KMS-11 (cell line): Measurements from ENCODE around the gene KLRC3.
"Not testable (repeated sequence)": the region's sequence is repeated elsewhere in the genome, so short reads cannot be mapped to it uniquely, and the experiment has no call there.

Source experiments
- H2AFZ ChIP-seq: fragments of 200-600 bp; sonication (generic); 2 replicates; pipeline ENCODE4 v1.6.1; 2016; ENCODE audit warnings: antibody characterized with exemption, mixed run types, low read depth
- H3K27ac ChIP-seq: fragments of 200-600 bp; sonication (generic); 2 replicates; pipeline ENCODE4 v1.6.1; 2016; ENCODE audit warnings: mild to moderate bottlenecking, mixed run types
- H3K27me3 ChIP-seq: fragments of 200-600 bp; sonication (generic); 2 replicates; pipeline ENCODE4 v1.6.1; 2017; ENCODE audit warnings: mild to moderate bottlenecking, low read depth, mixed run types, moderate library complexity; ENCODE audit not compliant: insufficient read depth
- H3K36me3 ChIP-seq: fragments of 200-600 bp; sonication (generic); 2 replicates; pipeline ENCODE4 v1.6.1; 2017; ENCODE audit warnings: mild to moderate bottlenecking, mixed run types; ENCODE audit not compliant: insufficient read depth
- H3K4me1 ChIP-seq: fragments of 200-600 bp; sonication (generic); 2 replicates; pipeline ENCODE4 v1.6.1; 2016; ENCODE audit warnings: mild to moderate bottlenecking, low read depth, mixed run types; ENCODE audit not compliant: poor library complexity, severe bottlenecking
- H3K4me2 ChIP-seq: fragments of 200-600 bp; sonication (generic); 2 replicates; pipeline ENCODE4 v1.7.0; 2016; ENCODE audit warnings: mild to moderate bottlenecking, mixed run types
- H3K4me3 ChIP-seq: fragments of 200-600 bp; sonication (generic); IDR thresholded peaks from 2 replicates; pipeline ENCODE4 v1.6.1; 2017; ENCODE audit warnings: low read depth, low read length, mixed read lengths; ENCODE audit not compliant: insufficient read depth
- H3K79me2 ChIP-seq: fragments of 200-600 bp; sonication (generic); 2 replicates; pipeline ENCODE4 v1.6.1; 2016; ENCODE audit warnings: low read depth, mixed run types; ENCODE audit not compliant: insufficient read depth
- H3K9ac ChIP-seq: fragments of 200-600 bp; sonication (generic); 2 replicates; pipeline ENCODE4 v1.6.1; 2016; ENCODE audit warnings: mild to moderate bottlenecking, mixed run types
- H4K20me1 ChIP-seq: fragments of 200-600 bp; sonication (generic); 2 replicates; pipeline ENCODE4 v1.6.1; 2016; ENCODE audit warnings: mild to moderate bottlenecking, mixed run types; ENCODE audit not compliant: insufficient read depth
- TF ChIP-seq, protein P1 (sequence below): fragments of 200-600 bp; sonication (generic); conservative IDR thresholded peaks from 2 replicates; pipeline ENCODE4 v1.6.1; 2017; ENCODE audit warnings: low read depth, mild to moderate bottlenecking, antibody characterized with exemption, low read length, moderate library complexity, mixed read lengths

The KLRC3 gene

DNA sequence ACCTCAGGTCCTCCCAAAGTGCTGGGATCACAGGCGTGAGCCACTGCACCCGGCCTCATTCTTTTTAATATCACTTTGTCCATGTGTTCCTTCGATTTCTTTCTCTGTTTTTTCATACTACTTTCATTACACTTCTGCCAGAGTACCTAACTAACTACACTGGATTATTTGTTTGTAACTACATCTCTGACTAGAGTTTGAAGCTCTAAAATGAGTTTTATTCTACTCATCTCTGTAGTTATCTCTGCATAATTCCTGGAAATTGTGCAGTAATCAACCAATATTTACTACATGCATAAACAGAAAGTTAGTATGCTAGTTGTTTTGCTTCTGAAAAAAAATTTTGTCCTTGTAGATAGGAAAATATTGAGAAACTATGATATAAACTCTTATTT, 45.8 kb downstream of the KLRC3 start:
- TF ChIP-seq, protein P1, sequence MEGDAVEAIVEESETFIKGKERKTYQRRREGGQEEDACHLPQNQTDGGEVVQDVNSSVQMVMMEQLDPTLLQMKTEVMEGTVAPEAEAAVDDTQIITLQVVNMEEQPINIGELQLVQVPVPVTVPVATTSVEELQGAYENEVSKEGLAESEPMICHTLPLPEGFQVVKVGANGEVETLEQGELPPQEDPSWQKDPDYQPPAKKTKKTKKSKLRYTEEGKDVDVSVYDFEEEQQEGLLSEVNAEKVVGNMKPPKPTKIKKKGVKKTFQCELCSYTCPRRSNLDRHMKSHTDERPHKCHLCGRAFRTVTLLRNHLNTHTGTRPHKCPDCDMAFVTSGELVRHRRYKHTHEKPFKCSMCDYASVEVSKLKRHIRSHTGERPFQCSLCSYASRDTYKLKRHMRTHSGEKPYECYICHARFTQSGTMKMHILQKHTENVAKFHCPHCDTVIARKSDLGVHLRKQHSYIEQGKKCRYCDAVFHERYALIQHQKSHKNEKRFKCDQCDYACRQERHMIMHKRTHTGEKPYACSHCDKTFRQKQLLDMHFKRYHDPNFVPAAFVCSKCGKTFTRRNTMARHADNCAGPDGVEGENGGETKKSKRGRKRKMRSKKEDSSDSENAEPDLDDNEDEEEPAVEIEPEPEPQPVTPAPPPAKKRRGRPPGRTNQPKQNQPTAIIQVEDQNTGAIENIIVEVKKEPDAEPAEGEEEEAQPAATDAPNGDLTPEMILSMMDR = no peak
- Histone ChIP-seq H3K4me2 (peak overlapping the region; percentile 43), H3K27ac (peak overlapping the region; percentile 38), H3K4me1 (peaks cover 37% of the 10 kb centered on the region), H3K4me3 (no peak overlapping the region), H3K36me3 (no peaks in the 10 kb centered on the region), H2AFZ (peak overlapping the region; percentile 8; the same call in 1 of the 2 replicates), H3K9ac (no peak overlapping the region), H3K79me2 (no peaks in the 10 kb centered on the region), H3K27me3 (no peaks in the 10 kb centered on the region), H4K20me1 (no peaks in the 10 kb centered on the region)

DNA sequence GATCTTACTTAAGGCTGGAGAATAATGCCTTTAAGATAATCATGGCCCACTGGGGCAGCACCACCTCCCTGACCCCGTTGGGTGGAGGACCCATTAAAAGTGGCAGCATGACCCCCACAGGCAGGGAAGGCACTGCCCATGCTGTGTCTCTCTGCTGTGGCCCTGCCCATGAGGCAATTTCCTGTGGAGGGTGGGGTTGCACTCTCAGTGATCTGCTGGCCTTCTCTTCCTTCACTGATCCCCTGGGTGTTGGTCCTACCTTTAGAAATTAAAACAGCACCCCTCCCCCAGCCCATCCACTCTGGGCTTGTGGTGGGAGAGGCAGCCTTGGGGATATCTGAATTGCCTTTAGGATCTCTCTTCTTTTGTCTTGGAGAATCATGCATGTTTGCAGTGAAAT, 47.8 kb downstream of the KLRC3 start:
- Histone ChIP-seq H3K27ac (no peak overlapping the region), H3K27me3 (no peaks in the 10 kb centered on the region), H3K36me3 (no peaks in the 10 kb centered on the region), H3K9ac (no peak overlapping the region), H3K4me1 (peaks cover 37% of the 10 kb centered on the region), H4K20me1 (no peaks in the 10 kb centered on the region), H3K4me3 (no peak overlapping the region), H2AFZ (no peak overlapping the region), H3K4me2 (peak overlapping the region; percentile 43; the same call in 1 of the 2 replicates), H3K79me2 (no peaks in the 10 kb centered on the region)
- TF ChIP-seq, protein P1 = no peak

DNA sequence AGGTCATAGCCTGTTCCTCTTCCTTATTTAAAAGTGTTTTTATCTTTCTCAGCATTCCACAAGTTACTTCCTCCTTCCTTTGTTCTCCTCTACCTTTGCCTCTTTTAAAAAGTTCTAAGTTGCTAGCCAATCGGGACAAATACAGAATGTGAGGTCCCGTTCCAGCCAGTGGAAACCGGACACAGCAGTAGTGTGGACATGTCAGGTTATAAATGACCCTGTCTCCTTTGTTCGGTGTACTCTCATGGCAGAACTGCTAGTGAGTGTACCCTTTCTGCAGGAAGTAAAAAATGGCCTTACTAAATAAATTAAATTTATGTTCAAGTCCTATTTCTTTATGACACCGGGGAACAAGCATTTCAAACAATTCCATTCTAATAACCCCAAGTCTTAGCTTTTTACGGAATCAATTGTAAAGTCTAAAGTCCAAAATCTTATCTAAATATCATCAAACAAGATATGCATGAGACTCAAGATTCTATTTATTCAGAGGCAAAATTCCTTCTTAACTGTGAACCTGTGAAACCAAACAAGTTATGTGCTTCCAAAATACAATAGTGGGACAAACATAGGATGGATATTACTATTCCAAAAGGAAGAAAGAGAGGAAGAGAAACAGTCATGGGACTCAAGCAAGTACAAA, 48.4 kb downstream of the KLRC3 start:
- H3K9ac ChIP-seq = not testable (repeated sequence)

DNA sequence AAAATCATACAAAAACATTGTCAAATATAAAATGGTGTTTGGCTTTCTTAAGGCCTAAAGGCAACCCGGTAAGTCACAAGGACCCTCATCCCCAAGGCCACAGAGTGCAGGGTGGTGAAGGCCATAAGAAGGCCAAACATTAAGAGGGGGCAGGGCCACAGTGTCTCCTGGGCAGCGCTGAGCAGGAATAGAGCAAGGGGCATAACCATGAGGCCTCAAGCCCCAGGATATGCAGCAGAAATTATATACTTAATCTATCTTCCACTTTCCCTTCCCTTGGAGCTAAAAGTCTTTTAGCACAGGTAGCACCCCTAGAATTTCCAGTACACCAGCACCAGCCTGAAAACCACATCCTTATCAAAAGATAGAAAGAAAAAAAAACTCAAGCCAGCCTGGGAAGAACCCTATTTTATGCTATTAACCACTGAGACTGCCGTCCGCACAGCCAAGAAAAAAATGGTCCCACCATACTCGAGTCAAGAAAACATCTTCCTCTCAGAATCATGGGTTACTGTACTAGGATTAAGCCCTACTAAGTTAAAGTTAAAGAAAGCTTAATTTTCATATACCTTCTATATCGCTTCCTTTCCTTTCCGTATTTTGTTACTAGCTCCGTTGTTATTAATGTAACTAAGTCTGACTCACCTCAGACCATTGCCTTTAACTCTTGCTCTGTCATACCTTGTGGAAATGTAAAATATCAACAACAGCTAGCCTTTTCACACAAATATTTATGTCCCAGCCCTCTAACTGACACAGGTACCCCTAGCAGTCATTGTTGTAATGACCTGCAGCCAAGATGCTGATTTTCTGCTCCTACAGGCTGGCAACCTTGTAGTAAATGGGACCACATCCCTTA, 50.6 kb downstream of the KLRC3 start:
- no peak overlapping the region for H3K9ac ChIP-seq
- no peak overlapping the region for H2AFZ ChIP-seq
- TF ChIP-seq, protein P1 = no peak
- H3K27me3 ChIP-seq = peaks cover 6% of the 10 kb centered on the region
- H3K79me2 ChIP-seq = no peaks in the 10 kb centered on the region
- H3K4me3 ChIP-seq = no peak overlapping the region
- no peak overlapping the region for H3K27ac ChIP-seq
- no peak overlapping the region for H3K4me2 ChIP-seq
- H4K20me1 ChIP-seq = no peaks in the 10 kb centered on the region
- peaks cover 28% of the 10 kb centered on the region for H3K4me1 ChIP-seq
- no peaks in the 10 kb centered on the region for H3K36me3 ChIP-seq

More for the DNA sequence above, 48.4 kb downstream of the KLRC3 start:
- H3K4me2 ChIP-seq, H3K27me3 ChIP-seq, H3K36me3 ChIP-seq, H3K79me2 ChIP-seq, H4K20me1 ChIP-seq, H3K27ac ChIP-seq, H2AFZ ChIP-seq, H3K4me3 ChIP-seq: not testable (repeated sequence)
- H3K4me1 ChIP-seq = peaks cover 37% of the 10 kb centered on the region
